Endothelial cell of umbilical vein (primary cell): Measurements from ENCODE around the gene MSN. TPM values are rescaled to one million over a fixed set of nuclear protein-coding genes. Genes with fewer than 3 reads are reported as not detected.

Experiments used
- BruUV-seq: library from RNA; stranded (reverse); fragments of 400-500 nt; replicated peaks from 2 replicates; lab custom pipeline; 2021; lab: Mats Ljungman, UMichigan
- CTCF ChIA-PET: fragments of 300-600, 350-600 bp; sonication (Branson Sonifier 250); formaldehyde crosslinking; loops from one replicate; lab custom pipeline; 2021; ENCODE audit warnings: antibody characterized with exemption, inconsistent platforms; lab: Charles Lee
- POLR2A ChIA-PET: fragments of 300-600, 350-600 bp; sonication (Branson Sonifier 250); formaldehyde crosslinking; loops from one replicate; lab custom pipeline; 2021; ENCODE audit warnings: antibody characterized with exemption, inconsistent platforms; lab: Charles Lee
- DNase-seq: peaks from one replicate; pipeline ENCODE4 v3.0.0-alpha.2; 2011; ENCODE audit warnings: low read depth, low spot score
- FAIRE-seq: peaks from 2 replicates; lab custom pipeline; 2011; peaks lifted over from hg19 to GRCh38; lab: Jason Lieb, UNC
- H2AFZ ChIP-seq: 2 replicates; pipeline ENCODE4 v1.6.0; 2012; ENCODE audit warnings: low read depth, low read length, control low read depth, inconsistent platforms
- H3K27ac ChIP-seq: 2 replicates; pipeline ENCODE4 v1.5.1; 2011; ENCODE audit warnings: low read depth, mild to moderate bottlenecking, control low read depth, low read length, moderate library complexity; ENCODE audit not compliant: insufficient read depth
- H3K27me3 ChIP-seq, 2 experiments: 2 replicates each; pipeline versions ENCODE4 v1.6.0 to v1.6.1; 2011; ENCODE audit warnings: low read length in 2 of 2, mixed read lengths in 1 of 2; ENCODE audit not compliant: control insufficient read depth in 2 of 2, insufficient read depth in 2 of 2
- H3K36me3 ChIP-seq, 2 experiments: 2 replicates in 1 of 2; 3 replicates in 1 of 2; pipeline ENCODE4 v1.5.1; 2011; ENCODE audit warnings: low read length in 2 of 2, mild to moderate bottlenecking in 1 of 2, moderate library complexity in 1 of 2; ENCODE audit not compliant: control insufficient read depth in 2 of 2, insufficient read depth in 2 of 2; ENCODE audit errors: extremely low read depth in 1 of 2
- H3K4me1 ChIP-seq: 3 replicates; pipeline ENCODE4 v1.5.1; 2011; ENCODE audit warnings: mild to moderate bottlenecking, low read length; ENCODE audit not compliant: control insufficient read depth, insufficient read depth; ENCODE audit errors: extremely low read depth
- H3K4me2 ChIP-seq: 2 replicates; pipeline ENCODE4 v1.6.1; 2011; ENCODE audit warnings: low read length, control low read depth, mixed read lengths; ENCODE audit not compliant: insufficient read depth
- H3K4me3 ChIP-seq, 3 experiments: fragments of 200-600 bp in 1 of 3; sonication (generic), shearing (Covaris generic) in 1 of 3; replicated peaks in 1 of 3; 2 replicates each; pipeline ENCODE4 v1.5.1; 2011 to 2016; ENCODE audit warnings: control low read depth in 3 of 3, low read length in 3 of 3, mild to moderate bottlenecking in 2 of 3, inconsistent platforms in 1 of 3, low read depth in 1 of 3, moderate library complexity in 1 of 3; ENCODE audit not compliant: insufficient read depth in 1 of 3
- H3K79me2 ChIP-seq: 2 replicates; pipeline ENCODE4 v1.6.0; 2012; ENCODE audit warnings: low read length, inconsistent platforms; ENCODE audit not compliant: control insufficient read depth, insufficient read depth
- H3K9ac ChIP-seq: replicated peaks from 2 replicates; pipeline ENCODE3; 2011; ENCODE audit warnings: low read length, control low read depth; ENCODE audit not compliant: insufficient read depth; ENCODE audit errors: extremely low read depth
- H3K9me1 ChIP-seq: replicated peaks from 3 replicates; pipeline ENCODE4 v1.6.0; 2011; ENCODE audit warnings: mild to moderate bottlenecking, low read length; ENCODE audit not compliant: control insufficient read depth, insufficient read depth; ENCODE audit errors: extremely low read depth
- H3K9me3 ChIP-seq: replicated peaks from 2 replicates; pipeline ENCODE4 v1.5.1; 2012; ENCODE audit warnings: low read length, inconsistent platforms; ENCODE audit not compliant: control insufficient read depth, insufficient read depth
- H4K20me1 ChIP-seq: replicated peaks from 2 replicates; pipeline ENCODE3; 2011; ENCODE audit warnings: mild to moderate bottlenecking, low read length; ENCODE audit not compliant: control insufficient read depth, insufficient read depth; ENCODE audit errors: extremely low read depth
- CTCF ChIP-seq, 2 donors: IDR thresholded peaks; 1 replicate in 1 of 2; 2 replicates in 1 of 2; pipeline ENCODE4 v1.5.1; 2011; ENCODE audit warnings: low read length in 2 of 2, mild to moderate bottlenecking in 2 of 2, moderate library complexity in 2 of 2, control low read depth in 1 of 2, inconsistent platforms in 1 of 2, low read depth in 1 of 2; ENCODE audit not compliant: insufficient read depth in 1 of 2; ENCODE audit errors: extremely low read depth in 1 of 2
- EZH2 ChIP-seq: IDR thresholded peaks from 2 replicates; pipeline ENCODE4 v1.6.1; 2012; ENCODE audit warnings: borderline replicate concordance, low read depth, mild to moderate bottlenecking, moderate library complexity, low read length, inconsistent platforms; ENCODE audit not compliant: severe bottlenecking
- FOS ChIP-seq: IDR thresholded peaks from 2 replicates; pipeline ENCODE4 v1.6.1; 2011; ENCODE audit warnings: mild to moderate bottlenecking, low read length, moderate library complexity, borderline replicate concordance; ENCODE audit not compliant: insufficient read depth
- GATA2 ChIP-seq: IDR thresholded peaks from 2 replicates; pipeline ENCODE4 v1.7.0; 2011; ENCODE audit warnings: low read depth, mild to moderate bottlenecking, moderate library complexity, mixed read lengths, low read length; ENCODE audit not compliant: insufficient read length, insufficient read depth
- JUN ChIP-seq: IDR thresholded peaks from 2 replicates; pipeline ENCODE4 v1.6.1; 2011; ENCODE audit warnings: borderline replicate concordance, low read depth; ENCODE audit not compliant: insufficient read length, insufficient read depth
- MAX ChIP-seq: IDR thresholded peaks from 2 replicates; pipeline ENCODE4 v1.6.1; 2011; ENCODE audit not compliant: insufficient read depth, insufficient read length
- MYC ChIP-seq: IDR thresholded peaks from one replicate; pipeline ENCODE4 v1.6.1; 2011; ENCODE audit warnings: mild to moderate bottlenecking, low read depth, low read length
- POLR2A ChIP-seq: IDR thresholded peaks from 2 replicates; pipeline ENCODE4 v1.6.1; 2012; ENCODE audit warnings: low read depth, mild to moderate bottlenecking, control low read depth, low read length
- POLR2AphosphoS5 ChIP-seq: IDR thresholded peaks from 2 replicates; pipeline ENCODE4 v1.6.1; 2012; ENCODE audit warnings: low read depth, mild to moderate bottlenecking, control low read depth, low read length, moderate library complexity; ENCODE audit not compliant: insufficient read depth
- dilution Hi-C: fragments of 300-500 bp; cut with MboI; formaldehyde crosslinking; loops from one replicate; pipeline ENCODE4 v1.15.0; 2019; ENCODE audit warnings: low sequenced_read_pairs; ENCODE audit not compliant: extremely low pct_ligation_motif_present
- intact Hi-C: fragments of 100-400 bp; cut with micrococcal nuclease; formaldehyde crosslinking; loops from one replicate; pipeline ENCODE4 v1.10.0; 2022
- polyA plus RNA-seq, 4 experiments: library from polyadenylated mRNA; depleted of rRNA in 3 of 4; stranded (reverse) in 3 of 4; unstranded in 1 of 4; fragments of >200 nt; gene quantifications; 2 replicates each; pipeline versions ENCODE4 v1.2.1 to v1.2.3, GENCODE V29; 2011 to 2012; ENCODE audit warnings: missing spikeins in 1 of 4
- total RNA-seq: library from RNA; stranded (reverse); gene quantifications from 2 replicates; pipeline ENCODE4 v1.2.3, GENCODE V29; 2021

Gene MSN
- total and polyA plus RNA-seq, 2 donors (not counting 3 experiments of a cell fraction or from before 2014, with no cell fraction given) = 528 to 635 TPM

DNA sequence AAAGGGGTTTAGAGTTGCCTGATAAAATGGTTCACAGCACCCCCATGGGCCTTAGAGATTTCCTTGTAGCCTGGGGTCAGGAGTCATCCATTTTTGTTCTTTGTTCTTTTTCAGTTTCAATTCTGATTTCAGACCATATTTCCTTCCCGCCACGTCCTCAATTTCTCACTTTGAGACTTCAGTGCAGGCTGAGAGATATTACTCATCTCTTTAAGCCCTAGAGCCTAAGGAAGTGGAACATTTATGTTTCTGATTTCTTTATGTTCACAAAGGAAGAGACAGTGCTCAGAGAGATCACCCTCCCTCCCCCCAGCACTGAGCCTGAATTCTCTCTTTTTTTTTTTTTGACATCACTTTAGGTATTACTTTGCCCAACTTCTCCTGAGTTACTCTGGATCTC is 56.3 kb downstream of the MSN start:
- H3K9me3 ChIP-seq = no peaks in the 10 kb centered on the region
- peaks cover 94% of the 10 kb centered on the region for H3K79me2 ChIP-seq
- no peaks in the 10 kb centered on the region for H3K9me1 ChIP-seq
- FAIRE-seq (peak; percentile 85), DNase-seq (peak; percentile 42)
- intact Hi-C loops (no loop called here), dilution Hi-C loops (no loop called here)
- no peaks in the 10 kb centered on the region for H4K20me1 ChIP-seq
- BruUV-seq = no TSS peak
- peaks cover 44% of the 10 kb centered on the region for H3K4me1 ChIP-seq
- H3K9ac ChIP-seq = peak overlapping the region; percentile 14
- no peak for TF ChIP-seq FOS
- TF ChIP-seq MAX = no peak
- no peak for TF ChIP-seq CTCF (IDR thresholded peaks at IDR 0.05; ENCODE audit: extremely low read depth in 1 of 2, insufficient read depth in 1 of 2, low read depth in 1 of 2, low read length in 2 of 2)
- no peak for TF ChIP-seq GATA2
- no peak for TF ChIP-seq EZH2
- TF ChIP-seq MYC = no peak
- TF ChIP-seq POLR2AphosphoS5 = no peak
- TF ChIP-seq JUN = no peak
- no peak for TF ChIP-seq POLR2A
- H3K4me2 ChIP-seq = no peak overlapping the region
- H2AFZ ChIP-seq = no peak overlapping the region
- peaks cover 7 to 13% of the 10 kb centered on the region in 2 experiments for H3K36me3 ChIP-seq
- no peak overlapping the region for H3K4me3 ChIP-seq
- peak overlapping the region; percentile 53 for H3K27ac ChIP-seq
- no peaks in the 10 kb centered on the region for H3K27me3 ChIP-seq
- CTCF ChIA-PET = interaction anchor here (0.7 to 1.5 kb wide), 2 partner anchors 14 to 127 kb away, joined by 3 to 4 read pairs; no protein-coding TSS in a partner anchor
- POLR2A ChIA-PET = interaction anchor here (0.7 to 1.3 kb wide), 2 partner anchors 20 to 55 kb away, joined by 3 read pairs; no protein-coding TSS in a partner anchor
